Panc1 (cell line): ENCODE results near the gene HMCES. TPM values are rescaled to one million over a fixed set of nuclear protein-coding genes. Genes with fewer than 3 reads are reported as not detected.

Experiments
- ATAC-seq: fragments of 200-7000 bp; cut with Tn5 transposase; 2 replicates; pipeline ENCODE4 v1.9.1; 2020; ENCODE audit warnings: mild to moderate bottlenecking, moderate library complexity
- Bru-seq: library from RNA; stranded (reverse); fragments of 400-500 nt; gene quantifications from one replicate; lab custom pipeline; 2021; lab: Mats Ljungman, UMichigan
- BruChase-seq, 2 experiments: library from RNA; stranded (reverse); fragments of 400-500 nt; gene quantifications; one replicate each; lab custom pipeline; 2021; lab: Mats Ljungman, UMichigan
- BruUV-seq: library from RNA; stranded (reverse); fragments of 400-500 nt; replicated peaks from 2 replicates; lab custom pipeline; 2021; lab: Mats Ljungman, UMichigan
- CTCF ChIA-PET: fragments of 300-600 bp; sonication (Branson Sonifier 250); formaldehyde crosslinking; loops from one replicate; lab custom pipeline; 2022; ENCODE audit warnings: antibody characterized with exemption; lab: Charles Lee
- POLR2A ChIA-PET: fragments of 300-600 bp; sonication (Branson Sonifier 250); formaldehyde crosslinking; loops from one replicate; lab custom pipeline; 2022; ENCODE audit warnings: antibody characterized with exemption; lab: Charles Lee
- DNase-seq: peaks from one replicate; pipeline ENCODE4 v3.0.0-alpha.2; 2010; ENCODE audit warnings: low read depth, low spot score
- H3K27ac ChIP-seq: 2 replicates; pipeline ENCODE4 v1.5.1; 2011; ENCODE audit warnings: mild to moderate bottlenecking, low read length, inconsistent platforms
- H3K27me3 ChIP-seq: fragments of 200-500 bp; sonication (Bioruptor generic); 2 replicates; pipeline ENCODE4 v1.6.0; 2014; ENCODE audit warnings: low read length, inconsistent platforms; ENCODE audit not compliant: control insufficient read depth, insufficient read depth
- H3K36me3 ChIP-seq: fragments of 200-500 bp; sonication (Bioruptor generic); 2 replicates; pipeline ENCODE4 v1.5.1; 2014; ENCODE audit warnings: inconsistent platforms, mild to moderate bottlenecking, low read length, moderate library complexity; ENCODE audit not compliant: control insufficient read depth, insufficient read depth
- H3K4me1 ChIP-seq: 2 replicates; pipeline ENCODE4 v1.5.1; 2011; ENCODE audit warnings: inconsistent platforms, mild to moderate bottlenecking, low read length, moderate library complexity; ENCODE audit not compliant: control insufficient read depth, insufficient read depth
- H3K4me3 ChIP-seq, 2 experiments: 2 replicates each; pipeline ENCODE4 v1.5.1; 2011 to 2012; ENCODE audit warnings: low read depth in 2 of 2, low read length in 2 of 2, mild to moderate bottlenecking in 2 of 2, inconsistent platforms in 1 of 2, moderate library complexity in 1 of 2
- H3K9me3 ChIP-seq: fragments of 200-500 bp; sonication (Bioruptor generic); 2 replicates; pipeline ENCODE4 v1.5.1; 2014; ENCODE audit warnings: low read depth, mild to moderate bottlenecking, inconsistent platforms, low read length, moderate library complexity; ENCODE audit not compliant: control insufficient read depth, insufficient read depth
- CTCF ChIP-seq: fragments of 450-650 bp; IDR thresholded peaks from 2 replicates; pipeline ENCODE4 v1.5.1; 2017; ENCODE audit warnings: mild to moderate bottlenecking
- POLR2AphosphoS5 ChIP-seq: IDR thresholded peaks from 2 replicates; pipeline ENCODE4 v1.6.1; 2012; ENCODE audit warnings: mild to moderate bottlenecking, low read depth, low read length, moderate library complexity
- REST ChIP-seq, 2 experiments: IDR thresholded peaks; 2 replicates each; pipeline ENCODE4 v1.6.1; 2011 to 2012; ENCODE audit warnings: low read depth in 2 of 2, control low read depth in 1 of 2, low read length in 1 of 2, mild to moderate bottlenecking in 1 of 2, moderate library complexity in 1 of 2; ENCODE audit not compliant: insufficient read depth in 1 of 2
- SIN3A ChIP-seq: IDR thresholded peaks from 2 replicates; pipeline ENCODE4 v1.6.1; 2012; ENCODE audit warnings: low read depth, mild to moderate bottlenecking, low read length, moderate library complexity, borderline replicate concordance; ENCODE audit not compliant: insufficient read depth
- TCF7L2 ChIP-seq: IDR thresholded peaks from 2 replicates; pipeline ENCODE4 v1.6.1; 2011; ENCODE audit warnings: mild to moderate bottlenecking, low read depth, low read length, inconsistent platforms
- in situ Hi-C: cut with HindIII; loops from 2 replicates; pipeline ENCODE4 v1.10.0; 2016; ENCODE audit warnings: low sequenced_read_pairs, low pct_unique_long_range_greater_than_20kb
- intact Hi-C: fragments of 100-400 bp; cut with micrococcal nuclease; formaldehyde crosslinking; loops from one replicate; pipeline ENCODE4 v1.10.0; 2022; ENCODE audit not compliant: unreplicated experiment
- long read RNA-seq: library from polyadenylated mRNA; unstranded; transcript quantifications from one replicate; pipeline ENCODE4 v2.0.0, GENCODE V29; 2021; ENCODE audit not compliant: unreplicated experiment
- polyA plus RNA-seq: library from polyadenylated mRNA; unstranded; fragments of >200 nt; gene quantifications from one replicate; pipeline ENCODE4 v1.2.1, GENCODE V29; 2012; ENCODE audit warnings: missing spikeins; ENCODE audit not compliant: insufficient read length
- total RNA-seq: library from RNA; stranded (reverse); gene quantifications from one replicate; pipeline ENCODE4 v1.2.1, GENCODE V29; 2021; ENCODE audit not compliant: unreplicated experiment

HMCES gene
- total RNA-seq (94.6 TPM), Bru-seq, nascent RNA (percentile 77 among the genes with signal in this experiment), BruChase-seq, experiment 1, labeled RNA remaining after a 2-hour chase (percentile 81 among the genes with signal in this experiment), BruChase-seq, experiment 2, labeled RNA remaining after a 6-hour chase (percentile 89 among the genes with signal in this experiment)
- 104 TPM for polyA plus RNA-seq
- long read RNA-seq, transcript HMCES-204 (7 exons, 1,952 nt): minor isoform, 18 of 273 reads
- long read RNA-seq, transcript HMCES-203 (6 exons, 1,490 nt): minor isoform, 28 of 273 reads
- long read RNA-seq, transcript HMCES-202 (7 exons, 1,763 nt): minor isoform, 9 of 273 reads
- long read RNA-seq, transcript HMCES-201 (7 exons, 2,515 nt): major isoform, 159 of 273 reads
- long read RNA-seq, partial matches to known transcripts: 24 of 273 reads
- long read RNA-seq, other reads (novel, unspliced or antisense): 31 of 273 reads

- intact Hi-C loops: no loop called here
- in situ Hi-C loops: no loop called here
- no peaks in the 10 kb centered on the region for H3K9me3 ChIP-seq
- peak within 1 kb of the TSS; percentile 78 to 96 for H3K4me3 ChIP-seq
- peaks cover 17% of the 10 kb centered on the region for H3K4me1 ChIP-seq
- H3K27me3 ChIP-seq: no peaks in the 10 kb centered on the region
- TF ChIP-seq CTCF (no peak), SIN3A (no peak), TCF7L2 (no peak), REST (IDR thresholded peaks at IDR 0.05; ENCODE audit: insufficient read depth in 1 of 2, low read depth in 2 of 2, low read length in 1 of 2) (0 out of 4 replicates have a peak, but pooled peaks of 1 of the 2 experiments have one; percentile 31), POLR2AphosphoS5 (peak; percentile 92)
- ATAC-seq: peak; percentile 96
- peak within 1 kb of the TSS; percentile 94 for H3K27ac ChIP-seq
- peak; percentile 33 for DNase-seq
- ChIA-PET CTCF (no interaction called here), POLR2A (interaction anchor here (0.9 kb wide), 1 partner anchor 18 kb away, joined by 3 read pairs; no protein-coding TSS in a partner anchor)
- no TSS peak for BruUV-seq
- peaks cover 19% of the 10 kb centered on the region for H3K36me3 ChIP-seq
Observed at GRCh38 chr3:129278439-129278965, at the start of gene HMCES. TSS of gene HMCES (plus strand) at chr3:129278870. CDS start at chr3:129279733, 863 bp downstream.

GRCh38 chr3:129228891-129229585 lies 49.6 kb upstream of the HMCES start:
- BruUV-seq: no TSS peak
- Histone ChIP-seq H3K9me3 (no peaks in the 10 kb centered on the region), H3K4me3 (no peak overlapping the region), H3K4me1 (peaks cover 70% of the 10 kb centered on the region), H3K36me3 (no peaks in the 10 kb centered on the region), H3K27me3 (no peaks in the 10 kb centered on the region), H3K27ac (peak overlapping the region; percentile 94)
- DNase-seq: no peak
- peak; percentile 35 for ATAC-seq
- ChIA-PET POLR2A (interaction anchor here (0.6 kb wide), 1 partner anchor 107 kb away, joined by 3 read pairs; the partner anchor contains the start of gene RAB43), CTCF (interaction anchor here (1.0 to 1.3 kb wide), 2 partner anchors 13 to 16 kb away, joined by 4 to 5 read pairs; no protein-coding TSS in a partner anchor)
- intact Hi-C loops (loop anchor here (5.0 kb wide), 1 partner anchor 47 kb away; the partner anchor contains the start of gene CNBP), in situ Hi-C loops (no loop called here)
- TF ChIP-seq TCF7L2 (no peak), POLR2AphosphoS5 (no peak), SIN3A (no peak), CTCF (no peak), REST (IDR thresholded peaks at IDR 0.05; ENCODE audit: insufficient read depth in 1 of 2, low read depth in 2 of 2, low read length in 1 of 2) (no peak)
